ENCODE results near the gene TNIK. TPM values are rescaled to one million over a fixed set of nuclear protein-coding genes. Genes with fewer than 3 reads are reported as not detected.

Gene TNIK
- total RNA-seq, 1 donor from 2014 or later, result 35.3 TPM

GRCh38 chr3:171315101-171315500, 145.1 kb downstream of the TNIK start:
- Histone ChIP-seq H3K4me1 (no peaks in the 10 kb centered on the region), H3K4me3 (no peak overlapping the region), H3K9me3 (no peaks in the 10 kb centered on the region), H3K27ac (no peak overlapping the region), H3K36me3 (no peaks in the 10 kb centered on the region), H3K27me3 (no peaks in the 10 kb centered on the region)
- ATAC-seq (no peak), DNase-seq (no peak)
- intact Hi-C loops (cut with DNase I), result no loop called here
- no peak for TF ChIP-seq CTCF (IDR thresholded peaks at IDR 0.05)

GRCh38 chr3:171314341-171314740, 145.9 kb downstream of the TNIK start:
- DNase-seq, result no peak
- Histone ChIP-seq H3K27ac (no peak overlapping the region), H3K27me3 (no peaks in the 10 kb centered on the region), H3K4me1 (no peaks in the 10 kb centered on the region), H3K9me3 (no peaks in the 10 kb centered on the region), H3K36me3 (no peaks in the 10 kb centered on the region), H3K4me3 (no peak overlapping the region)
- intact Hi-C loops (cut with DNase I), result no loop called here
- no peak for ATAC-seq
- TF ChIP-seq CTCF (IDR thresholded peaks at IDR 0.05), result no peak

- Histone ChIP-seq H3K36me3 (no peaks in the 10 kb centered on the region), H3K4me3 (no peak overlapping the region), H3K9me3 (no peaks in the 10 kb centered on the region), H3K27ac (no peak overlapping the region), H3K27me3 (no peaks in the 10 kb centered on the region), H3K4me1 (no peaks in the 10 kb centered on the region)
- DNase-seq (no peak), ATAC-seq (no peak)
- TF ChIP-seq CTCF (IDR thresholded peaks at IDR 0.05), result no peak
- intact Hi-C loops (cut with DNase I), result no loop called here
These were observed 146.5 kb downstream of the TNIK start for GRCh38 chr3:171313702-171314101.

- H3K4me3 ChIP-seq, result no peak overlapping the region
- intact Hi-C loops (cut with DNase I), result no loop called here
- no peak for TF ChIP-seq CTCF (IDR thresholded peaks at IDR 0.05)
- H3K27me3 ChIP-seq, result no peaks in the 10 kb centered on the region
- H3K4me1 ChIP-seq, result no peaks in the 10 kb centered on the region
- H3K36me3 ChIP-seq, result no peaks in the 10 kb centered on the region
- DNase-seq (no peak), ATAC-seq (no peak)
- H3K27ac ChIP-seq, result no peak overlapping the region
- H3K9me3 ChIP-seq, result no peaks in the 10 kb centered on the region
These were observed 147.5 kb downstream of the TNIK start for GRCh38 chr3:171312741-171313140.

- no peaks in the 10 kb centered on the region for H3K27me3 ChIP-seq
- intact Hi-C loops (cut with DNase I), result no loop called here
- H3K27ac ChIP-seq, result no peak overlapping the region
- H3K4me1 ChIP-seq, result no peaks in the 10 kb centered on the region
- no peak for ATAC-seq
- DNase-seq, result no peak
- H3K9me3 ChIP-seq, result no peaks in the 10 kb centered on the region
- H3K36me3 ChIP-seq, result no peaks in the 10 kb centered on the region
- no peak for TF ChIP-seq CTCF (IDR thresholded peaks at IDR 0.05)
- H3K4me3 ChIP-seq, result no peak overlapping the region
These were observed 148.4 kb downstream of the TNIK start for GRCh38 chr3:171311784-171312183.

- no peak overlapping the region for H3K27ac ChIP-seq
- no peak for DNase-seq
These were observed 150.3 kb downstream of the TNIK start for GRCh38 chr3:171309906-171310359.

More at GRCh38 chr3:171309906-171310359, 150.3 kb downstream of the TNIK start:
- no peaks in the 10 kb centered on the region for H3K36me3 ChIP-seq
- H3K4me3 ChIP-seq, result no peak overlapping the region
- no peaks in the 10 kb centered on the region for H3K27me3 ChIP-seq
- intact Hi-C loops (cut with DNase I), result no loop called here
- H3K4me1 ChIP-seq, result no peaks in the 10 kb centered on the region
- H3K9me3 ChIP-seq, result no peaks in the 10 kb centered on the region
- no peak for TF ChIP-seq CTCF (IDR thresholded peaks at IDR 0.05)
- ATAC-seq, result no peak

Data from upper lobe of right lung (tissue), 1 donor.